HG03432 (cell line): Measurements from ENCODE around the gene ZBTB38.

Experiments used
- ATAC-seq: cut with Tn5 transposase; IDR thresholded peaks from one replicate; pipeline ENCODE4 v1.9.1; 2021; ENCODE audit warnings: mild to moderate bottlenecking, moderate library complexity; ENCODE audit not compliant: unreplicated experiment

Gene ZBTB38

DNA sequence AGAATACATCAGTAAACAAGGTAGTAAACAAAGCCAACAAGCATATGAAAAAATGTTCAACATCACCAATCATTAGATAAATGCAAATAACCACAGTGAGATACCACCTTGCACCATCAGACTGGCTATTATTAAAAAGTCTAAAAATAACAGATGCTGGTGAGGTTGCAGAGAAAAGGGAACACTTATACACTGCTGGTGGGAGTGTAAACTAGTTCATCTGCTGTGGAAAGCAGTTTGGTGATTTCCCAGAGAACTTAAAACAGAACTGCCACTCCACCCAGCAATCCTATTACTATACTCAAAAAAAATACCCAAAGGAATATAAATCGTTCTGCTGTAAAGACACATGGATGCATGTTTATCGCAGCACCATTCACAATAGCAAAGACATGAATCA, 30.3 kb upstream of the ZBTB38 start:
- no peak for ATAC-seq

DNA sequence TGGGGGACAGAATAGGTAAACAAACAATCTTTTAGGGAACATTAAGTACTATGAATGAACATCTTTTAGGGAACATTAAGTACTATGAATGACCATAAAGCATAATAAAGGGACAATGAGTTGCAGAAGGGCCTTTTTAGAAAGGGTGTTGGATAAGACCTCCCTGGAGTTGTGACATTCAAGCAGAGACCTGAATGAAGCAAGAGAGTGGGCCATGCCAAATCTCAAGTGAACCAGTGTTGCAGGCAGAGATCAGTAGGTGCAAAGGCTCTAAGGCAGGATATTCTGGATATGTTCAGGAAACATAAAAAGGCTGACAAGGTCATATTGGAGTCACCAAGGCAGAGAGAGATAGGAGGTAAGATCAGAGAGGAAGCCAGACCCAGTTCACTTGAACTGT, 29.4 kb upstream of the ZBTB38 start:
- no peak for ATAC-seq

DNA sequence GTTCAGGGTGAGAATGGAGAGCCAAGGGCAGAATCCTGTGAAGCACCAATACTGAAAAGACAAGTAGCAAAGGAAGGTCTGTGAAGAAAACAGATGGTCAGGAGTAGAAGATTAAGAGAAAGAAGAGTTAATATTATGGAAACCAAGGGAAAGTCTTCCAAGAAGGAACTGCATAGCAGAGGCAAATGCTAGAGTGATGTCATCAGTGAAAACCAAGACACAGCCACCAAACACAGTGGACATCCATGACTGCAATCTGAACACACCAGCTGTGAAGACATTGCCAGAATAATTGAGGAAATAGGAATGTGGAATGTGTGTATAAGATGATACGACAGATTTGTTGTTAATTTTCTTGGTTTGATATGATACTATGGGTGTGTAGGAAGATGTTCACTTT, 26.8 kb upstream of the ZBTB38 start:
- no peak for ATAC-seq

DNA sequence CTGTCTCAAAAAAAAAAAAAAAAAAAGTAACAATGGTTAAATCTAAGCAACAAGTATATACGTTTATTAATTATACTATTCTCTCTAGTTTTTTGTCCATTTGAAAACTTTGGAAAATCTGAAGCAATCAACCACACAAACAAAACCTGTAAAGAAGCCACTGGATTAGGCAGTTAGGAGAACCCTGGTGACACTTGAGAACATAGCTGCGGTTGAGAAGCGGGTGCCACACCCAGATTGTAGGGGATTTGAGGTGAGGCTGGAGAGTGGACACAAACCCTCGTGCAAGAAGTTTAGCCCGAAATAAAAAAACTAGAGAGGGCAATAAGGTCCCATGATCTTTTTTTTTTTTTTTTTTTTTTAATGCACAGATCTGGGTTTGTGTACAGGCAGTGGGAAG, 25.9 kb upstream of the ZBTB38 start:
- no peak for ATAC-seq

DNA sequence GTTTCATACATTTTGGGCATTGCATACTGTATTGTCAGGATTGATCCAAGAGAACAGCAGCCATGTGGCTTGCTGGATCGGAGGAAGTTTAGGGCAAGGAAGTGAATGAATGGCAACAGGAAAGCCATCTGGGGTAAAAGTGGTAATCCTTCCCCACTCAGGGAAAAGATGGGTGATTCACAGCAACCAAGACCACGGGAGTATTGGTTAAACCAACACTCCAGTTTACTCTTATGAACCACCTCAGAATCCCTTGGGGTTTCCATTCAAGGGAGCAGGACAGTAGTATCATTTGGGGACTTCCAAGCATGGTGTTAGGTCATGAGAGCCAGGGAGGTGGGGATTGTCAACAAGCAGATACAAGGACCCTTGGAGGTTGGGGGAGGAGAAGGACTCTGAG, 25.2 kb upstream of the ZBTB38 start:
- no peak for ATAC-seq

DNA sequence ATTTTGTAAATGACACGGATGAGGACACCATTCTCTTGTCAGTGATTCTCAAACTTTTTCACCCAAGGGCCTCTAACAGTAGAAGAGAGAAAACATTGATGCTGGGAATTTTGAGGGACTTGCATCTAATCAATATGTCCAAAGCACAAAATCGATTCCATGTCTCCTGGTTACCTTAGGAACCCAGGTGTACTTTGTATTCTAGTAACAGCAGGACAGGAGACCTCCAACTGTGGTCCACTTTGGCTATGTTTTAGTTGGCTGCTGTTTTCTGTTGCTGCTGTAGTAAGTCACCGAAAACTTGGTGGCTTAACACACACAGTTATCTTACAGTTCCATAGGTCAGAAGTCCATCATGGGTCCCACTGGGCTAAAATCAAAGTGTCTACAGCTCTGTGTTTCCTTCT, 24.4 kb upstream of the ZBTB38 start:
- no peak for ATAC-seq

DNA sequence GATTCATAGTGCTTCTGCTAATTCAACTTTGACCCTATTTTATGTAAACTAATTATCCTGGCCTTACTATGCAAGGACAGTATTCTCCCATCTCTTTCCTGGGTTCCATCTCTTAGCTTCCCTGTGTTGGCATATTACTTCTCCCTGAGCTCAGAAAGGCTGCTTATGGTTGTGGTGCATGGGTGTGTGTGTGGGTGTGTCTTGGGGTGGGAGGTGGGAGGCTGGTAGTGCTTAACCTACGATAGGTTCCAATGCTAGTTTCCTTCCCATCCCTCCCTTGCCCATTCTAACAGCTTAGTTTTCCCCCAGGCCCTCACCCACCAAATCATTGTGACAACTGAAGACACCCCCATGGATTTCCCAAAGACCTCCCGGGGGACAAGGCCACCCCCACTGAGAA, 22.8 kb upstream of the ZBTB38 start:
- no peak for ATAC-seq

DNA sequence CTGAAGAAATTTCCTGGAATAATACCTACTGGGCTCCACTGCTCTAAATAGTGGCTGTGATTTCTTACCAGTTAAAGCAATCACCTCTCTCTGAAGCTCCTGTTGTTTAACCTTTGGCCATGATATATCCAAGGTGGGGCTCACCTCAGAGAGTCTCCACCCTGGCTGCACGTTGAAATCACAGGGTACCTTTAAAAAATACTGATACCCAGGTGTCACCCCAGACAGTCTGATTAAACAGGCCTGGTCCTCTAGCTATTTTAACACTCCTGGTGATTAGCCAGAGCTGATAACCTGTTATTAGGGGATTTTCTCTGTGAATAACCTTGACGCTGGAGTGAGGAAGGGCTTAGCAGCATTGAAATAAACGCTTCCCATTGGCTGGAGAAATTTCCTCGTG, 22.3 kb upstream of the ZBTB38 start:
- ATAC-seq = no peak

DNA sequence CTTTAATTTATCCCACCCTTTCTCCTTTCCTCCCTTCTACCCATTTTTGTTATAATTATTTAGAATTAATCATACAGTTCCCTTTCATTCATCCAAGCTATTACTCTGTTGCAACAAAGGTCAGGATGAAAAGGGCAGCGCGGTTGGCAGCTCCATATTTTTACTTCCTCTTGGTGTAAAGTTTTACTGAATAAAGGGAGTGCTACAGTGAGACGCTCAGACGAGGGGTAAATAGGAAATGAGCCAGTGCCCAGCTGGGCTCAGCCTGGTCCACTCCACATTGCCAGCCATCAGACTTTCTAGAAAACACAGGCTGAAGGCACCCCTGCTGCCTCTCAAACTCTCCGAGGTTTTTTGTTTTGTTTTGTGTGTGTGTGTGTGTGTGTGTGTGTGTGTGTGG, 21.9 kb upstream of the ZBTB38 start:
- no peak for ATAC-seq

DNA sequence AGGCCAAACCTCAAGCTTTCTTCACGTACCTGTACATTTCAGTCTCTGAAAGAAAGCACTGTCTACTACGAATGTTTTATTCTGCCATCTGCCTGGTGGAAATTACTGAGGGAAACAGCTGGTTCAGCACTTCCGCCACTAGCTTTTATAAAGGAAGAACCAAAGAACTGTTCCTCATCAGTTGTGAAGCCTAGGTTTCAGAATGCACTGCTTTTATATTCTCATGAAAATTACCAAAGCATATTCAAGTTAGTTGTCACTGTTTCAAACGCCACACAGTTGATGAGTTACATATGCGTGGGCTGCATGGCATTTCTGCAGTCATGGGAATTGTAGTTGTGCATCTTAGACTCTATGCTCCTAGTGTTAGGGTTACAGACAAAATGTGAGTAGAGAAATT, 21.5 kb upstream of the ZBTB38 start:
- no peak for ATAC-seq

DNA sequence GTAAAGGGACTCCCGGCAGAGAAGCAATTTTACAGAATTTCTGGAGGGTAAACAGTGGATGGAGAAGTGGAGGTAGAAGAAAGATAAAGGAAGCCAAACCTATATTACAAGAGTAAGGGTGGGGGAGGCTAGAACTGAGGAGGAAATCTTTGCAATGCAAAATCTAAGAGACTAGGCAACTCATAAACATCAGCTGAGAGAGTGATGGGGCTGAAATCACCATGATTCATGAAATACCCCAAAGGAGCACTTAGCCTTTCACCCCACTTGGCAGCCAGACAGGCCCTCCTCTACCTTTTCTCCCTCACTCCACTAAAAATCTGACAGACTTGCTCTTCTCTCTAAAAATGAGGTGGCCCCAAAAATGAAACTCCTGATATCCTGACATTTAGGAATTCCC, 19.5 kb upstream of the ZBTB38 start:
- no peak for ATAC-seq

DNA sequence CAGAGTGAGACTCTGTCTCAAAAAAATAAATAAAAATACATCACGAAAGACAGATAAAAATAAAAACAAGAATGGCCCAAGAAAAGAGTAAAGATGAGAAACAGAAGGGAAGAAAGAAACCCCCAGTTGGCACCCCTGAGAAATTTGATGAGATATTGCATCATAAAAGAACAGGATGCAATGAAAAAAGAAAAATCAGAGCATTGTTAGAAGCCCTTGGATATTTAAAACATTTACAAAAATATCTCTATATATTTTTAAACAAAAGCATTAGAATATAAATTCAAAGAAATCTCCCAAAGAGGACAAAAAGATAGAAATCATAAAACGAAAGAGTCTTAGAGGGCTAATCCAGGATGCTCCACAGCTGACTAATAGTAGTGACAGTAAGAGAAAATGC, 18.6 kb upstream of the ZBTB38 start:
- no peak for ATAC-seq

DNA sequence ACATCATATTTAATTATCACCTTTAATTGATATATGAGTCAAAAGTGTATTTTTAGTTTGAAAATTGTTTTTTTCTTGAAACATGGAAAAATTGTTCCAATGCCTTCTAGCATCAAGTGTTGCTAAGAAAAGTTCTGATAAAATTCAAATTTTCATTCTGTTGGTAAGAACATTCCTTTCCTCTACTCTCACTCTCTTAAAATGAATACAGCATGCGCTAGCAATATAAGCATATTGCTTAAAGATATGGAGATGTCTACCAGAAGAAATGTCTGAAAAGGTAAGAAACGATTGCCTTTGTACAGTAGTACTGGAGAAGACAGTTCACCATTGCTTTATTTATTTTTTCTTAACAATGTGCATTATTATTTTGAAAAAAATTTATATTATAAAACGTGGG, 17.6 kb upstream of the ZBTB38 start:
- no peak for ATAC-seq

DNA sequence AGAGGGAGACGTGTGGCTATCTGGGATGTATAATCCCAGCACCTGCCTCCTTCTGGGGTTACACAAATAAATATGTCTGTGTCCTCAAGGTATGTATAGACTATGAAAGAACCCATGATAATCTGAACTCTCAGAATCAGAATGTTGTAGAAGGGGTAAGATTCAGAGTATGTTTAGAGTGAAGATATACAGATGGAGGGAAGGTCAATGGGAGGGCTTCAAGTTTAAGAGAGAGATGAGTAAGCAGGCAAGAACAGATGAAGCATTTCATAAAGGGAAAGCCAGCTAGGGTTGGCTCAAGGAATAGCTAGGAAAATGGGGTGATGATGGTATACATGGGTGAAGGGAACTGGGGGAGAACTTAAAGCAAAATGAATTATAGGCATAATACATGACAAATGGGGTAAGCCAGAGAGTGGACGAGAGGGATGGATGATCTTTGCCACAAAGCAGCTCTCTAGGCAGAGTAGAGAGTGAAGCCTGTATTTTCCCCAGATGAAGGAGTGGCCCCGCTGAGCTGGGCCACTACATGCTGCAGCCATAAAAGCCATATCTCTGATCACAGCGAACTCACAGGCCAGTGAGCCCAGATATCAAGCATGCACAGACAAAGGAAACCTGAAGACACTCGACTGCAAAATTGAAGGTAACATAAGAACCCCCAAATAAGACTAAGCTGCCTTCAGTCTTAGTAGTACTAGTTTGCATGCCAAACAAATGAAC, 15.9 kb upstream of the ZBTB38 start:
- no peak for ATAC-seq

DNA sequence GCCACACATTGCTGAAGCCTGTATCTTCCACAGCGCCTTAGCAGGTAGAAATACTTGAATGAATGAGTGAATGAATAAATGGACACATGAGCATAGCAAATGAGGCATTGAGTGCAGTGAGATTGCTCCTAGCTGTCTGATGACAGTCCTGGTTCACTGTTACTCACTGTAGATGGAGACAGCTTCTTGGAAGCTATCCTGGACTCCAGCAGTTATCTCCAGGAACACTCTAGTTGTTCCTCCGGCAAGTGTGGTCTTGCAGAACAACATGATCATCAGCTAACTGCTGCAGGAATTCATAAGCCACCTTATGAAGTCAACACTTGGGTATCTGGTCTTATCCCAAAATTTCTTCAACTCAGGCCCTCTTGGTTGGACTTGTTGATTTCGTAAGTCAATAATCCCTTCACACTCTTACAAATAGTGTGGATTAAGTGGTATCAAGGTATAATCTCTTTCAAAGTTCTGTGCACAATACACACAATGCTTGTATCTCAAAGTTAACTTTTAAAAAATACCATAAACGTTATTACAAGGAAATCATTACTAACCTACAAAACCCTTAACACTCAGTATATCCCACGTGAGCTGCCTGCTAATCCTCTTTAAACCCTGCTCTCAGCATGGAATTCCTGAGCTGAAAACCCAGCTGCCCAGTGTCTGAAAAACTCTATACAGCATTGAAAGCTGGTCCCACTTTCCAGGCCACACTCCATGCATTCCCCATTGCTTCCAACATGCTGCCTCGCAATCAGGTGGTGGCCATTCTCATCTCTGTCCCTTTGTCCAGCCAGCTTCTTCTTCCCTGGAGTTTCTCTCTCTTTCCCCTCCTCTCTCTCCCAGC, 14.4 kb upstream of the ZBTB38 start:
- no peak for ATAC-seq

DNA sequence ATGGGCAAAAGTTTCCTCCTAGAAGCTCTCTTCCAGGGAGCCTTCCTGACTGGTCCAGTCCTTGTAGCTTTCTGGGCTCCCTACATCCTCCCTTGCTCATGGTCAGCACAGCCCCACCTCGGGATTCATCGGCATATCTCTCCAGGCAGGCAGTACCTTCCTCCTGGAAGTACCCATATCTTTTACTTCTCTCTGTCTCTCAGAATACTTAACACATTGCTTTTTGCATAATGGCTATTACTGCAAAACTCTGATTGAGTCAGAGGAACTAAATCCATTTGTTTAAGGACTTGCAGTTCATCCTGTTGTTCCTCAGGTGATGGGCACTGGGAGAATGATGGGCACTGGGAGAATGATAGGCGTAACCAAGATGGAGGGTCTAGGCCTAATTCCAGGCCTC, 13.8 kb upstream of the ZBTB38 start:
- no peak for ATAC-seq

DNA sequence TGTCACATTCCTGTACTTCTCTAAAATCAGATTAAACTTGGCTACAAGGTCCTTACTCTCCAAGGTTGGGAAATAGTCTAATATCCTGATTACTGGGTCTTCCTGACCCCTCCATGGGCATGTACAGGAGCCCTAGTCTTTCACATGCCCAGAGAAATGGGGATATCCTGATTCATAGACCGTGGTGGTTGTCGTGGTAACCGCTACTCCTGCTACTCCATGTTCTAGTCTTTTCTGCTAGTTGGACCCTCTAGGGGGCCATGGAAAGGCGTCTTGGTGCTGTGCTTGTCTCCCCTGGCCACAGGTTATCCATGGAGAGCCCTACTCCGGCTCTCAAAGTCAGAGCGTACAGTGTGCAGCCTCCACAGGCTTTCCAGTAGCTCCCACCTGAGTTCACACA, 13.1 kb upstream of the ZBTB38 start:
- no peak for ATAC-seq

DNA sequence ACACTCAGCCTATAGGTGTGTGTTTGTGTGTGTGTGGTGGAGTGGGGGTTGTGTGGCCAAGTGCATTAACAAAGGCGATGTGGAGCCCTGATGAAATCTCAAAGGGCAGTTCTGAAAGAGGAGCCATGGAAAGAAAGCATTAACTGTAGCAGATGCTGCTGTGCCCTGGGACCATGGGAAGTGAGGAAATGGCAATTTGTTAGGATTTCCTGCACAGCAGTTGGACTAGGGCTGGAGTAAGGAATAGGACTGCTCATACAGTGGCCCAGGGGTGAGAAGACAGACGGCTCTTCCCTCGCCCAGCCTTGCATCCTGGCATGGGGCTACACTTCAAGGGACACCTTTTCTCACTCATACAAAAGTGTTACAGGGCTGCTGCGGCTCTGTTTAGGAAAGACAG, 12.3 kb upstream of the ZBTB38 start:
- no peak for ATAC-seq

DNA sequence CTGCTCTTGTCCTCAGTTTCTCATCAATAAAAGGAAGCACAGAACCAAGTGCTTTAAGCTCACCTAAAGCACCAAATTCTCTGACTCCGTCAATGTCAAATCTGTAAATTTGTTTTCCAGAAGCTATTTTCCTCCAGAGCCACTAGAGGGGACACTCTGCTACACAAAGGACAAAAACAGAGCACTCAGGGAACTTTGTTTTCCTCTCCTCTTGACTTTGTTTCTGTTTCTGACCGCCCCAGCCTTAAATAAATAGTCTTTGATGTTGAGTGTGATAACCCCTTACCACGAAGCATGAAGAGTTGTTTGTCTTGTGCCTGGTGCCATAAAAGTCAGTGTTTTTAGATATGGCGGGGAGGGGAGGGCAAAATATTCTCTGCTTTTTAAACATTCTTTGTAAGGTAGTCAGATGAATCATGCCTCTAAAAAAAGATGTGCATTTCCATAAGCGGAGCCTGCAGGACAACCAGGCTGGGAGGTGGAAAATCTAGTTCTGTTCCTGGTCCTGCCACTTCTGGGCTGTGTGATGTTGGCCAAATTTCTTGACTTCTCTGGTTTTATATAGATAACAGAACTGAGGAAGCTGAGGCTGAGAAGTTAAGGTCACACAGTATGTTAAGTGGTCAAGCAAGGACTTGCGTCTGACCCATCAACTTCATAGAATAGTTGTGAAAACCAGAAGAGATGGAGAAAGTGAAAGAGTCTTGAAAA, 7.3 kb upstream of the ZBTB38 start:
- ATAC-seq = peak; percentile 66

DNA sequence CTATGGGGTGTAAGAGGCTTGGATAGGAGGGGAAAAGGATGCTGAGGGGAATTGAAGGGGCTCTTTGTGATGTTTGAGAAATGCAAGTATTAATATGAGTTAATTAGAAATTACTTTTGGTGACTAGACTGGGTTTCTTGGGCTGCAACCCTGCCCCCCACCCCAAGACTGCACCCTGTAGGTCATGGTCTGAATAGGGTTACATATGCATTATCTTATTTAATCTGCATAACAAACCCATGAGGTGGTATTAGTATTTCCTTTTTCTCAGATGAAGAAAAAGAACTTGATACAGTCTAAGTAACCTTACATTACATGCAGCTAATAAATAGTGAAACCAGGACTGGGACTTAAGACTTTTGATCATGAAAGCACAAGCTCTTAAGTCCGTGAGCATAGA, 5.6 kb upstream of the ZBTB38 start:
- ATAC-seq = no peak

DNA sequence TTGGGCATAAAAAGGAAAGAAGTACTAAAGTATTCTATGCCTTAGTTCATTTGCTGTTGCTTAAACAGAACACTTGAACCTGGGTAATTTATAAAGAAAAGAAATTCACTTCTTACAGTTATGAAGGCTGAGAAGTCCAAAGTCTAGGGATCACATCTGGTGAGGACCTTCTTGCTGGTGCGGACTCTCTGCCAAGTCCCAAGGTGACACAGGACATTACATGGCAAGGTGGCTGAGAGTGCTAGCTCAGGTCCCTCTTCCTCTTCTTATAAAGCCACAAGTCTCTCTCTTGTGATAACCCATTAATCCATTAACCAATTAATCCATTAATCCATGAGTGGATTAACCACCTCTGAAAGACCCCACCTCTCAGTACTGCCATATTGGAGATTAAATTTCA, 3.1 kb upstream of the ZBTB38 start:
- ATAC-seq = no peak
